ENCODE measurements around the gene SLC9A7.

DNA sequence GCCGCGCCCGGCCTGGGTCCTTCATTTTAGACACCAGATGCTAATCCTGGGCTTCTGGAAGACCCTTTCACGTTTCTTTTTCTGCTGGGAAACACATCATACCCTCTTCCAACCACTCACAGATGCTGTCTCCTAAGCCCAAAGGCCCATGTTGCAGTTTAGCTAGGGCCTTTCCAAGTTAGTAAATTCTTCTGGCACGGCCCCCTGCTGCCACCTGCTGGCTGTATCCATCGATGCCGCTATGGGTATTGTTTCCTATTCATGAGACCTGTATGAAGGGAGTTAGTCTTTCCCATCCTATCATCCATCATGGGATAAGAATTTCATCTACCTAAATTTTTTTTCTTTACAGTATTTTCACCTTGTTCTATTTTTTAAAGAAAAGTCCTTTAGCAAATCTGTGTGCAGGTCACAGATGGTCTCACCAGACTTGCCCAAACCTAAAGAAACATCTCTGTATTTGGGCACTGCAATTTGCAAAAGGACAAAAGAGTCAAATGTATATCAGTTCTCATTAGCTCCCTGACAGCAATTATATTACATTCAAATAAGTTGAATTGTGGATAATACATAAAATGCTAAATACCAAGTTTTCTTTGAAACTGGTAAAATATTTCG is 37.8 kb upstream of the SLC9A7 start:
- TF ChIP-seq CTCF (conservative IDR thresholded peaks at IDR 0.05; ENCODE audit: low read depth, low read length) (peak; percentile 89), EZH2 (IDR thresholded peaks at IDR 0.05; ENCODE audit: borderline replicate concordance, low read depth, low read length, poor library complexity, severe bottlenecking) (no peak)

Data from A673 (cell line).